Cardiac muscle cell (in vitro differentiated cells and primary cell): Measurements from ENCODE around the gene LTBP3. TPM values are rescaled to one million over a fixed set of nuclear protein-coding genes. Genes with fewer than 3 reads are reported as not detected.
A peak's percentile ranks its signal among the peaks of the same experiment; 100 is the strongest.
"Not testable (repeated sequence)": the region's sequence is repeated elsewhere in the genome, so short reads cannot be mapped to it uniquely, and the experiment has no call there.

Source experiments
- DNase-seq, 2 donors: peaks; one replicate each; pipeline versions ENCODE4 v3.0.0 to v3.0.0-alpha.2; 2010 to 2017; ENCODE audit warnings: low read depth in 1 of 2, low spot score in 1 of 2
- H3K27ac ChIP-seq: fragments of 200-600 bp; sonication (generic); 2 replicates; pipeline ENCODE4 v1.5.1; 2016
- H3K27me3 ChIP-seq: fragments of 200-600 bp; sonication (generic); 2 replicates; pipeline ENCODE4 v1.6.0; 2016; ENCODE audit warnings: control low read depth
- H3K36me3 ChIP-seq: fragments of 200-600 bp; sonication (generic); 2 replicates; pipeline ENCODE4 v1.5.1; 2016; ENCODE audit warnings: control low read depth
- H3K4me1 ChIP-seq: fragments of 200-600 bp; sonication (generic); 2 replicates; pipeline ENCODE4 v1.8.1; 2017; ENCODE audit warnings: low read depth, mild to moderate bottlenecking, mixed run types
- H3K4me3 ChIP-seq: fragments of 200-600 bp; sonication (generic); 2 replicates; pipeline ENCODE4 v1.5.1; 2016; ENCODE audit warnings: mild to moderate bottlenecking
- H3K9me3 ChIP-seq: fragments of 200-600 bp; sonication (generic); 2 replicates; pipeline ENCODE4 v1.5.1; 2017; ENCODE audit warnings: low read depth, mild to moderate bottlenecking, control low read depth
- polyA plus RNA-seq: library from polyadenylated mRNA; unstranded; fragments of >200 nt; fragmentation: Nextera tagmentation; extraction: Ambion mirVana; gene quantifications from 2 replicates; pipeline ENCODE4 v1.2.1, GENCODE V29; 2016
- total RNA-seq: library from RNA; depleted of rRNA; stranded (reverse); fragments of >200 nt; gene quantifications from 2 replicates; pipeline ENCODE4 v1.2.3, GENCODE V29; 2016
- TF ChIP-seq, protein P1 (sequence below): IDR thresholded peaks from 2 replicates; pipeline ENCODE4 v1.5.1; 2012; ENCODE audit warnings: low read depth, mild to moderate bottlenecking, low read length

LTBP3 gene
- total and polyA plus RNA-seq, 2 experiments from 2014 or later = 60.9 to 98.3 TPM

GRCh38 chr11:65528819-65529350 is 29.3 kb downstream of the LTBP3 start:
- DNase-seq = no peak
- Histone ChIP-seq H3K36me3 (peaks cover 35% of the 10 kb centered on the region), H3K4me3 (no peak overlapping the region), H3K27ac (peak overlapping the region; percentile 23), H3K4me1 (peaks cover 8% of the 10 kb centered on the region), H3K9me3 (no peaks in the 10 kb centered on the region), H3K27me3 (no peaks in the 10 kb centered on the region)
- TF ChIP-seq, protein P1, sequence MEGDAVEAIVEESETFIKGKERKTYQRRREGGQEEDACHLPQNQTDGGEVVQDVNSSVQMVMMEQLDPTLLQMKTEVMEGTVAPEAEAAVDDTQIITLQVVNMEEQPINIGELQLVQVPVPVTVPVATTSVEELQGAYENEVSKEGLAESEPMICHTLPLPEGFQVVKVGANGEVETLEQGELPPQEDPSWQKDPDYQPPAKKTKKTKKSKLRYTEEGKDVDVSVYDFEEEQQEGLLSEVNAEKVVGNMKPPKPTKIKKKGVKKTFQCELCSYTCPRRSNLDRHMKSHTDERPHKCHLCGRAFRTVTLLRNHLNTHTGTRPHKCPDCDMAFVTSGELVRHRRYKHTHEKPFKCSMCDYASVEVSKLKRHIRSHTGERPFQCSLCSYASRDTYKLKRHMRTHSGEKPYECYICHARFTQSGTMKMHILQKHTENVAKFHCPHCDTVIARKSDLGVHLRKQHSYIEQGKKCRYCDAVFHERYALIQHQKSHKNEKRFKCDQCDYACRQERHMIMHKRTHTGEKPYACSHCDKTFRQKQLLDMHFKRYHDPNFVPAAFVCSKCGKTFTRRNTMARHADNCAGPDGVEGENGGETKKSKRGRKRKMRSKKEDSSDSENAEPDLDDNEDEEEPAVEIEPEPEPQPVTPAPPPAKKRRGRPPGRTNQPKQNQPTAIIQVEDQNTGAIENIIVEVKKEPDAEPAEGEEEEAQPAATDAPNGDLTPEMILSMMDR = no peak

GRCh38 chr11:65526744-65527143 is 31.4 kb downstream of the LTBP3 start:
- Histone ChIP-seq H3K4me1 (peaks cover 28% of the 10 kb centered on the region), H3K36me3 (peaks cover 26% of the 10 kb centered on the region), H3K9me3 (no peaks in the 10 kb centered on the region), H3K27me3 (no peaks in the 10 kb centered on the region), H3K27ac (no peak overlapping the region), H3K4me3 (no peak overlapping the region)
- TF ChIP-seq, protein P1 = no peak
- DNase-seq = no peak

GRCh38 chr11:65525546-65526480 is 32.3 kb downstream of the LTBP3 start:
- Histone ChIP-seq H3K36me3 (peaks cover 16% of the 10 kb centered on the region), H3K27ac (peak overlapping the region; percentile 98), H3K9me3 (no peaks in the 10 kb centered on the region), H3K4me1 (peaks cover 31% of the 10 kb centered on the region), H3K4me3 (peak overlapping the region; percentile 99), H3K27me3 (no peaks in the 10 kb centered on the region)
- DNase-seq = no peak
- TF ChIP-seq, protein P1 = no peak

DNA sequence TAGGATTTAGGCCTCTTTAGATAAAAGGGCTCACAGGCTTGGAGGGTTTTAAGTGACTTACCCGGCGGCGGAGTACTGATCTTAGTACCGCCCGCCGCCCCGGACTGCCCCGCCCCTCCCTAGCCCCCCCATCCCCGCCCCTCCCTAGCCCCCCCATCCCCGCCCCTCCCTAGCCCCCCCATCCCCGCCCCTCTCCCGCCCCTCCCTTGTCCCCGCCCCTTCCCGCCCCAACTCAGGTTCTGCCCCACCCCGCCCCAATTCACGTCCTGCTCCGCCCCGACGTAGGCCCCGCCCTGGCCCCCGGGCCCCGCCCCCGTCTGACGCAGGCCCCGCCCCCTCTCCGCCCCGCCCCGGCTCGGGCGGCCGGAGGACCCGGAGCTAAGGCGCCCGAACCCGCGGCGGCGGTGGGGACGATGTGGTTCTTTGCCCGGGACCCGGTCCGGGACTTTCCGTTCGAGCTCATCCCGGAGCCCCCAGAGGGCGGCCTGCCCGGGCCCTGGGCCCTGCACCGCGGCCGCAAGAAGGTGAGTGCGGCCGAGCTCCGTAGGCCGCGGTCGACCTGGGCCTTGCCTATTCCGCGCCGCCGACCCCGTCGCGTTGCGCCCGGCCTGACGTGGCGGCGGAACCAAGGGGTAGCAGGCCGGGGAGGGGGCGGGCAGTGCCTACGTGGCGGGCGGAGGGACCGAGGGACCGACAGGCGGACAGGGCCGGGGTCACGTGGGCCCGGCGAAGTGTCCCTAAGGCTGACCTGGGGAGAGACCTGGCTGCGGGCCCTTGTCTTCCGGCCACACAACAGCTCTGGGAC is 33.2 kb downstream of the LTBP3 start, which contains the start of gene SCYL1:
TSS of gene SCYL1 (plus strand) at position 343 of the 805 bp plus-strand sequence. CDS start at position 414, 71 bp downstream.
- Histone ChIP-seq H3K9me3 (no peaks in the 10 kb centered on the region), H3K4me3 (peak within 1 kb of the TSS; percentile 99), H3K27me3 (no peaks in the 10 kb centered on the region), H3K36me3 (peaks cover 8% of the 10 kb centered on the region), H3K4me1 (peaks cover 31% of the 10 kb centered on the region), H3K27ac (peak within 1 kb of the TSS; percentile 98)
- TF ChIP-seq, protein P1 = no peak
- peak; percentile 88 to 90 for DNase-seq

DNA sequence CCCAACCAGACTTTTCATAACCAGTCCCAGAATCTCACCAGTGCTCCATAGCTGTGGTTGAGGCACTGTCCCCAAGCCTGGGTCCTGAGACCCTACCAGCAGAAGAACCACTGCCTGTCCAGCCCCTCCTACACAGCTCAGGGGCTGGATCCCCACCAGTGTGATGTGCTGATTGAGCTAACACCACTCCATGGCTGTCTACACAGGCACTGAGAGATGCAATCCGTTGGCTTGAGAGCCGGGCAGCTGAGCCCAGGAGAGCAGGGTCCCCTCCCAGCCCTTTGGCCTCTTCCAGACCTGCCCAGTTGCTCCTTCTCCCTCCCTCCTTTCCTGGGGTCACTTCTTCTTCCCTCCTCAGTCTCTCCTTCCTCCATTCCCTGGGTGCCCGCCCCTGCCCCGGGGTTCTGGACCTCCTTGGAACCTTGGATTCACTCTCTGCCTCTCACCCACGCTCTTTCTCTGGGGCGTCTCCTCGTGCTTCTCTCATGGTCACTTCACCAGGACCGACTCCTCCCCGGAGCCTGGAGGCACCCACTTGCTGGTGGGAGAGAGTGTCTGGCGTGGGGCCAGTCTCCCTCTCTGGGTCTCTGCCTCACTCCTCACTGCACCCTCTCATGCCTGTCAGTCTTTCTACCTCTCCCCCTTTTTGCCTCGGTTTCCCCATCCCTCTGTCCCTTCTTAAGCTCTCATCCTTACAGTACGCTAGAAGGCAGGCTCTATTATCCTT is 34.0 kb downstream of the LTBP3 start:
- Histone ChIP-seq H3K4me1 (peaks cover 31% of the 10 kb centered on the region), H3K27me3 (no peaks in the 10 kb centered on the region), H3K36me3 (peaks cover 8% of the 10 kb centered on the region), H3K4me3 (peak overlapping the region; percentile 16), H3K9me3 (no peaks in the 10 kb centered on the region), H3K27ac (peak overlapping the region; percentile 85)
- TF ChIP-seq, protein P1 = no peak
- DNase-seq = no peak

DNA sequence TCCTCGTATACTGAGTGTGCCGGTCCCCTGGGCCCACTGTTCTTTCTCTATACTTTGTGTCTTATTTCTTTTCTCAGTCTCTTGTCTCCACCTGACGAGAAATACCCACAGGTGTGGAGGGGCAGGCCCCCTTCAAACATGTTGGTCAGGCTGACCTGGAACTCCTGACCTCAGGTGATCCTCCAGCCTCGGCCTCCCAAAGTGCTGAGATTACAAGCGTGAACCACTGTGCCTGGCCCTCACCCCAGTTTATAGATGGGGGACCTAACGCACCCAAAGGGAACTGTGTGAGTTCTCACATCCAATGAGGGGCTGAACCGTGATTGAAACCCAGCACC is 34.6 kb downstream of the LTBP3 start:
- H3K27me3 ChIP-seq, H3K4me3 ChIP-seq, DNase-seq, H3K9me3 ChIP-seq, H3K36me3 ChIP-seq: not testable (repeated sequence)
- Histone ChIP-seq H3K4me1 (peaks cover 31% of the 10 kb centered on the region), H3K27ac (peak overlapping the region; percentile 85)

DNA sequence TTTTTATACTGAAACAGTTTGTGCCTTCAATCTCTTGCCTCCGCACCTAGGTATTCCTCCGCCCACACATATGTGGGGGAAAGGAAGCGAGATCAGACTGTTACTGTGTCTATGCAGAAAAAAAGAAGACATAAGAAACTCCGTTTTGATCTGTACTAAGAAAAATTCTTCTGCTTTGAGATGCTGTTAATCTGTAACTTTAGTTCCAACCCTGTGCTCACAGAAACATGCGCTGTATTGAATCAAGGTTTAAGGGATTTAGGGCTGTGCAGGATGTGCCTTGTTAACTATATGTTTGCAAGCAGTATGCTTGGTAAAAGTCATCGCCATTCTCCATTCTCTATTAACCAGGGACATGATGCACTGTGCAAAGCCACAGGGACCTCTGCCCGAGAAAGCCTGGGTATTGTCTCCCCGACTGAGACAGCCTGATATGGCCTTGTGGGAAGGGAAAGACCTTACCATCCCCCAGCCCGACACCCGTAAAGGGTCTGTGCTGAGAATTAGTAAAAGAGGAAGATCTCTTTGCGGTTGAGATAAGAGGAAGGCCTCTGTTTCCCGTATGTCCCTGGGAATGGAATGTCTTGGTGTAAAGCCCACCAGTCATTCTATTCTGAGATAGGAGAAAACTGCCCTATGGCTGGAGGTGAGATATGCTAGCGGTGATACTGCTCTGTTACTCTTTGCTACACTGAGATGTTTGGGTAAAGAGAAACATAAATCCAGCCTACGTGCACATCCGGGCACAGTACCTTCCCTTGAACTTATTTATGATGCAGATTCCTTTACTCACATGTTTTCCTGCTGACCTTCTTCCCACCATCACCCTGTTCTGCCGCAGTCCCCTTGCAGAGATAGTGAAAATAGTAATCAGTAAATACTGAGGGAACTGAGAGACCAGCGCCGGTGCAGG is 35.2 kb downstream of the LTBP3 start:
- not testable (repeated sequence) for H3K27me3 ChIP-seq, H3K9me3 ChIP-seq, H3K36me3 ChIP-seq, H3K4me3 ChIP-seq
- peaks cover 31% of the 10 kb centered on the region for H3K4me1 ChIP-seq
- peak in 1 of 2 donors; percentile 58 for DNase-seq
- peak overlapping the region; percentile 85 for H3K27ac ChIP-seq
